HEK293T (cell line): ENCODE results near the gene CLOCK.

Experiments used
- ELF4 ChIP-seq: fragments of 450-650 bp; IDR thresholded peaks from 2 replicates; pipeline ENCODE4 v1.6.1; 2017; ENCODE audit warnings: antibody characterized with exemption
- FOXK2 ChIP-seq: fragments of 450-650 bp; IDR thresholded peaks from 2 replicates; pipeline ENCODE4 v1.6.1; 2016; ENCODE audit warnings: mild to moderate bottlenecking
- FOXM1 ChIP-seq: fragments of 450-650 bp; IDR thresholded peaks from 2 replicates; pipeline ENCODE4 v1.6.1; 2017; ENCODE audit warnings: mild to moderate bottlenecking, borderline replicate concordance
- HDGF ChIP-seq: fragments of 450-650 bp; IDR thresholded peaks from 2 replicates; pipeline ENCODE4 v1.6.1; 2017; ENCODE audit warnings: antibody characterized with exemption, borderline replicate concordance
- TARDBP ChIP-seq: fragments of 450-650 bp; IDR thresholded peaks from 2 replicates; pipeline ENCODE4 v1.6.1; 2016

DNA sequence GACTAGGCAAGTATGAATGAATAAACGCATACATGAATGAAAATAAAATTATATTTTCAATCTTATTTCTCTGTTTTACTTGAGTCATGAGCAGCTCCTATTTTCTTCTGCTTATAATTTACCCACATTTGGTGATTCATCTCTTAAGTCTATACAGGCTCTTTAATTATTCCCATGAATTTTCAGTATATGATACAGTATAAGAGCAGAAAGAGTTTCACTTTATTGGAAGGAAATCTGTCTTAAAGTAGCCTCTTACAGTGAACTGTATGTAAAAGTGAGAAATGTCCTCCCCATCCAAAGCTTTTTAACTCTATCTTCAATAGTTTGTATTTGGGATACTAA is 100.2 kb downstream of the CLOCK start:
- TF ChIP-seq FOXK2 (no peak), FOXM1 (no peak), HDGF (no peak), TARDBP (no peak), ELF4 (no peak)
